GM18870 (cell line): Measurements from ENCODE around the gene SYNRG.

Experiments used
- ATAC-seq: cut with Tn5 transposase; IDR thresholded peaks from one replicate; pipeline ENCODE4 v1.9.1; 2021; ENCODE audit warnings: moderate library complexity; ENCODE audit not compliant: unreplicated experiment

The SYNRG gene

DNA sequence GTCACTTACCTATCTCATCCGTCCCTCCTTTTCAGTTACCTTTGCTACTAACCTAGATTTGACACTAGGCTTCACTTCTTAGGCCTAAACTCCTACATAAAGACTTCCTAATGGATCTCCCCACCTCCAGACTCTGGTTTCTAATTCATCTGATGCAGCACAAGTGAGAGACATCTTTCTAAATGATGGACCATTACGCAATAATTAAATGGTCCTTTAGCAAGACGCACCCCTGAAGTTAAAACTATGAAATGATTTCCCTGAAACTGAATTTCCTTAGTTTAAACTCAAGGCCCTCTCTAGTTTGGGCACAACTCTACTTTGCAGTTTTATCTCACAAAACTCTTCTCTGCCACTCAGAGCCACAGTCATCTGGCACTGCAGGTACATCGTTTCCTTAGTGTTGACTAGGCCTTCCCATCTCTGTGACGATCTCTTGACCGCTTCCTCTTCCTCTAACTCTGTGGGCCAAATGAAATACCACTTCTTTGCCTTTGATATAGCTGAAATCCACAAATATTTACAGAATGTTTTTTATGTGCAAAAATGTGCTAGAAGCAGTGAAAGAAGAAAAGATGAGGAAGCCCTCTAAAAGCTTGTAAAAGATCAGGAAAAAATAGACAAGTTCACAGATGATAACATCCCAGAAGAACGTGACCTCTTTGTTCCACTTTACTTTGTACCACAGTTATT is 3.3 kb downstream of the SYNRG start:
- no peak for ATAC-seq

DNA sequence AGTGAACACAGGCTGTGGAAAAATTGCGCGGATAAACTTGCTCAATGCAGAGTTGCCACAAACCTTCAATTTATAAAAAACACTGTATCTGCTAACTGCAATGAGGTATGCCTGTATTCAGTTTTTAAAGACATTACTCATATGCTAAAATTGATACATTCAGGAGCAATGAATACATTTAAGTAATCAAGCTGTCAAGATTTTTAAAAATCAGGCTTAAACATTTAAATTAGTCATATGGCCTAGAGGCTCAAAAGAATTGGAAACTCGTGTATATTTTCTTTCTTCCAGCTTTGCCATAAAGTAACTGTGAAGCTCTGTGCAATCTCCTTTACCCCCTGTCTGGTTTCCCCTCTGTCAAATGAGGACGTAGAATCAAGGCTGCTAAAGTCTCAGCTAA is 4.1 kb downstream of the SYNRG start:
- no peak for ATAC-seq

DNA sequence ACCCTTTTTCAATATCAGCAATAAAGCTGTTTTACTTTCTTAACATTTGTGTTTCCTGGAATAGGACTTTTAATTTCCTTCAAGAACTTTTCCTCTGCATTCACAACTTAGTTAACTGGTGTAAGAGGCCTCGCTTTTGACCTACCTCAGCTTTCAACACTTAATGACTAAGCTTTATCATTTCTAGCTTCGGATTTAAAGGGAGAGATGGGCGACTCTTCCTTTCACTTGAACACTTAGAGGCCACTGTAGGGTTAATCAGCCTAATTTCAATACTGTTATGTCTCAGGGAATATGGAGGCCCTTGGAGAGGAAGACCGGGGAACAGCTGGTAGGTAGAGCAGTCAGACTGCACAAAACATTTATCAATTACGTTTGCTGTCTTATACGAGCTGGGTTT is 4.7 kb downstream of the SYNRG start:
- ATAC-seq: no peak

DNA sequence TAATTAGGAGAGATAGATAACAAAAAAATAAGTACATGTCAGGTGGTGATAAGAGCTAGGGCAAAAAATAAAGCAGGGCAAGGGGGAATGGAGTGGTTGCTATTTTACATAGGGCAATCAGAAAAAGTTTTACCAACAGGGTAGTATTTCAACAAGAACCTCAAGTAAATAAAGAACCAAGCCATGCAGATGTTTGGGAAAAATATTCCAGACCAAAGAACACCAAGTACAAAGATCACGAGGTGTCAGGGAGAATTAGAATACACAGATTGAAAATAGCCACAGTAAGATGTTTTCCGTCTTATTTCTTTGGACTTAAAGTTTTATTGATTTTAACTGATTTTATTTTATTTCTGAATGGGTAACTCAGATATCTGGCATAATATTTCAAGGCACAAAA is 11.1 kb downstream of the SYNRG start:
- no peak for ATAC-seq

DNA sequence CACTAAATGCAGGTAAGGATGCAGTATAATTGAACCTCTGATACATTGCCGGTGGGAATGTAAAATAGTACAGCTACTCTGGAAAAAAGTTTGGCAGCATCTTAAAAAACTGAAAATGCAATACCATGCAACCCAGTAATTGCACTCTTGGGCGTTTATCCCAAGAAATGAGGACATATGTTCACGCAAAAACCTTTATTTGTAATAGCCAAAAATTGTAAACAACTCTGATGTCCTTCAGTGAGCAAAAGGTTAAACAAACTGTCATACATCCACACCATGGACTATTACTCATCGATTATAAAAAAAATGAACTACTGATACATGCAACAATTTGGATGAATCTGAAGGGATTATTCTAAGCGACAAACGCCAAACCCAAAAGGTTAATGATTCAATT is 16.9 kb downstream of the SYNRG start:
- no peak for ATAC-seq

DNA sequence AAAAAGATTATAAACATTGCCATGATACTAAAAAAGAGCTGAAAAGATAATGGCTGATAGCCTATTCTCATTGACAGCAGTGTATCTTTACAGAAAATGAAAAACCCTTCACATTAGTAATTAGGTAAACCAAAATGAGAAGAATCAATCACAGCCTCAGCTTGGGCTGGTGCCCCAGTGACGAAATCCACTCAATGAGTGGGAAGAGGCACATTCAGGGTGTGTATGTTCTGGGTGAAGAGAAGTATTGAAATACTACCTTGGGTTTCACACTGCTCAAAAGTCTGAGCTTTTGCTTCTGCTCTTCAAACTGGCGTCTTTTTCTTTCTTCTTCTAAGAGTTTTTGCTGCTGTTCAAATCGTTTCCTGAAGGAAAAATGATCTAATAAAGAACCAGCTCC is 24.2 kb downstream of the SYNRG start:
- ATAC-seq: no peak

DNA sequence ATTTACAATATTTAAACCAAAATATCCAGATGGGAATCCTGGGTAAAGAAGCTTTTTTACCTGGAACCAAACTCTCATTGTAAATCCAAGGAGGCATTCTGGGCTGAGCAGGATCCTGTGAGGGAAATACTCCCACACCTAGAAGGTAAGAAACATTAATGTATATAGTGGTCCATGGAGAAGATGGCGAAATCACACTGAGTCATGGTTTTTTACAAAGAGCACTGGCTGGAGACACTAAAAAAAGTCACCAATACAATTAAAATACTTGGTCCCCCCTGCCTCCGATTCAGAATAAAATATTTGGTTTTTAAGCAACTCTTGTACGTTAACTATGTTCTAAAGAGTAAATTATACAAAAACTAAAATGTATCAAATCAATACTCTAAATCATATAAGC is 32.9 kb downstream of the SYNRG start:
- no peak for ATAC-seq

DNA sequence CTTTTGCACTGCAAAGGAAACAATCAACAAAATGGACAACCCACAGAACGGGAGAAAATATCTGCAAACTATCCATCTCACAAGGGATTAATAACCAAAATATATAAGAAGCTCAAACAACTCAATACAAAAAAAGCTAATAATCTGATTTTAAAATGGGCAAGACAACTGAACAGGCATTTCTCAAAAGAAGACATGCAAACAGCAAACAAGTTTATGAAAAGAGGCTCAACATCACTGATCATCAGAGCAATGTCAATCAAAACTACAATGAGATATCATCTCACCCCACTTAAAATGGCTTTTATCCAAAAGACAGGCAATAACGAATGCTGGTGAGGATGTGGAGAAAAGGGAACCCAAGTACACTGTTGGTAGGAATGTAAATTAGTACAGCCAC is 34.8 kb downstream of the SYNRG start:
- no peak for ATAC-seq

DNA sequence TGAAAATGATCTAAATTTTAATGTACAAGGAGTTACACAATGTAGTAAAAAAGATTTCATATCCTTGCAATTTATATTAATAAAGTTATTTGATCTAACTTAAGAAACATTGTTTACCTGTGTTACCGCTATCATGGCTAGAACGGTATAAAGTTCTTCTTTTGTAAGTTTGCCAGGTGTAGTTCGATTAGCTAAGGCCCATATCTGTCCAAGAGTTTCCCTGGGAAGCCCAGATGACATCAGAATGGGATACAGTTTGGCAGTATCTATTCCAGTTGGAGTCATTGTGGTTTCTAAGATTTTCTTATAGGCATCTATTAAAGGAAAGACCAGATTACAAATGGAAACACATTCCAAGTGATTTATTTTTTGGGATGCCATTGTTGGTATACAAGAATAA is 37.5 kb downstream of the SYNRG start:
- ATAC-seq: no peak

DNA sequence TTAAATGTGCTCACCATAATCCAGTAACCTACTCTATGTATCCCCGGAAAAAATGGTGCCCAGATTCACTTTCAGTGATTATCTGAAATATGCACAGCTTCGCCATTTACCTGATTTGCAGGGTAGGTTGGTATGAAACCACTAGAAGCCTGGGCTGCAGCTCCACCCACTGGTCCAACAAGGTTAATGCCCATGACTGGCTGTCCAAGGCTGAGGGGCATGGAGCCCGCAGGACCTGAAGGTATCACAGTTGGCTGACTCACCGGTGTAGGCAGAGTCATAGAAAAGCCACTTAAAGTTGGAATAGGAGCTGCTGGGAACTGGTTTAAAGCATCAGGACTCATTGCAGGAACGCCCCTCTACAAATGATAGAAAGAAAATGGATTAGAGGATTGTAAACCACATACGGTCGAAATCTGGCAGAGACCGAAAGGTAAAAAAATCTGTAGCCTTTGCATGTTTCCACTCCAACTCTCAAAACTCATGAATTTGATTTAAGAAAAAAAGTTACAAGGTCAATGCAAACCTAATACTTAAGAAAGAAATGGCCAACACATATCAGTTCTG is 38.6 kb downstream of the SYNRG start:
- ATAC-seq: no peak

DNA sequence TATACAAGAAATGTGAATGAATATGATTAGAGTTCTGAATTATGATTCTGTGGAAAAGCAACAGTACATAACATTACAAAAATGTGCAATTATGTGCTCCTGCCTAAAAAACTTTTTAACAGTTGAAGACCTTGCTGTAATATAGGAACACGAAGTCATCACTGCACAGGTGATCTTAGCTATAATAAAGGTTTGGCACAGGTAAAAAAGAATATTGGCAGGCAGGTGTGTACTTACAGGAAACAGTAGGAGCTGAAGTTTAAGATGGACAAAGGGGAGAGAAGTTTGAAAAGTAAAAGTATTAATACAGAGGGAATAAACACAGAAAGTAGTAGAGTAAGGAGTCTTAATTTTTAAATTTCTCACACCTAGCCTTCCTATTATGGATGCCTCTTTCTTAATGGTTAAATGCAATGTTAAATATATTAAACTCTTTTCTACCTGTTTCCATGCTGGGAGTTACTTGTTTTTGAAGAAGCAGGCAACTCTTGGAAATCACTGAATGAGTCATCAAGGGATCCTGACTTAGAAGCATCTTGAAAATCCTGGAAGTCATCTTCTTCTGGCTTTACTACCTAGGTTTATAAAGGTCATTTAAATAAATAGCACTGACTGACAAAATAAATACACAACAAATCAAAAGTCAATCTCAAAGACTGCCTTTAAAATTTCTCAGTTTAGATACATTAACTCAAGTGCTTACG is 40.7 kb downstream of the SYNRG start:
- no peak for ATAC-seq

DNA sequence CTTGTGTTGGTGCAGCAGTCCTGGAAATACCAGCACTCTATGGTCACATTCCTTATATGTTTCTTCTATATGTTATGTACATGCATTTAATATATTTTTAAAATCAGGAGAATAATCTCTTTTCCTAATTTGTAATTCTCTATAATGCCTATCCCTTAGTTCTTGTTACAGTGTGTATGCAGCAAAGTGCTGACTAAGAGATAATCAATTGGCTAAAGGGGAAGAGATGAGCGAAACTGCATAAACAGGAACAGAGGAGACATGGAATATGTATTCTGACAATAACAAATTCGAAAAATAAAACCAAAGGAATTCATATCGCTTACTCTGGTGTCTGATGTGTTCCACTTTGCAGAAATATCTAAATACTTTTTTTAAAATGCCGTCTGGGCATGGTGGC is 41.7 kb downstream of the SYNRG start:
- no peak for ATAC-seq

DNA sequence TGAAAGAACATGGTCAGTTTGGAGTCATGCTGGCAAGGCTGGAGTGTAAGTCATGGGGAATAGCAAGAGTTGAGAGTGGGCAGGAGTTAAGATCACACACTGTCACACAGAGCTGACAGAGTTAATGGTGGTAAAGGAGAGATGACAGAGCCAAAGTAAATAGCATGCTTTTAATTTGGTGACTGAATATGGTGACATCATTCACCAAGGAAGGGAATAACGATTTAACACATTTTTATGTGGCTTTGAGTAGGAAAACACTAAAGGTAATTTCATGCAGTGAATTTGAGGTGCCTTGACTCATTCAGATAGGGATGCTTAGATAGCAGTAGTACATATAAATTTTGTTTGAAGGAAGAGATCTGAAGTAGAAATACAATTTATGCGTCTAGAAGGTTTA is 42.1 kb downstream of the SYNRG start:
- no peak for ATAC-seq

DNA sequence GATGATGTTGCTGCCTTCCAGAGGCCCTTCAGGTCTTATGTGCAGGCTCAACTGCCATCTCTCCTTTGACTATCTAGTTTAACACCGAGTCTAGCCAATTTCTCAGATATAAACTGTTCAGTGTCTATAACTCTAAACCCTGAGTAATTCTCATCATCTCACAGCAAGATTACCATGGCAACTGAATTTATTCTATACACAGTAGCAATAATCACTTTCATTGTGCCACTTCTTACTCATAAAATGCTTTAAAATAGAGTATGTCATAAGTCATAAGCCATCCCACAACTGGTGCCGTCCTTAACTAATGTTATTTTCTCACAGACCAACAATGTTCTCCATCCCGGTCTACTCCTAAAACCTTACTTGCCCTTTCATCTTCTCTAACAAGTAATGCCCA is 45.0 kb downstream of the SYNRG start:
- ATAC-seq: no peak

DNA sequence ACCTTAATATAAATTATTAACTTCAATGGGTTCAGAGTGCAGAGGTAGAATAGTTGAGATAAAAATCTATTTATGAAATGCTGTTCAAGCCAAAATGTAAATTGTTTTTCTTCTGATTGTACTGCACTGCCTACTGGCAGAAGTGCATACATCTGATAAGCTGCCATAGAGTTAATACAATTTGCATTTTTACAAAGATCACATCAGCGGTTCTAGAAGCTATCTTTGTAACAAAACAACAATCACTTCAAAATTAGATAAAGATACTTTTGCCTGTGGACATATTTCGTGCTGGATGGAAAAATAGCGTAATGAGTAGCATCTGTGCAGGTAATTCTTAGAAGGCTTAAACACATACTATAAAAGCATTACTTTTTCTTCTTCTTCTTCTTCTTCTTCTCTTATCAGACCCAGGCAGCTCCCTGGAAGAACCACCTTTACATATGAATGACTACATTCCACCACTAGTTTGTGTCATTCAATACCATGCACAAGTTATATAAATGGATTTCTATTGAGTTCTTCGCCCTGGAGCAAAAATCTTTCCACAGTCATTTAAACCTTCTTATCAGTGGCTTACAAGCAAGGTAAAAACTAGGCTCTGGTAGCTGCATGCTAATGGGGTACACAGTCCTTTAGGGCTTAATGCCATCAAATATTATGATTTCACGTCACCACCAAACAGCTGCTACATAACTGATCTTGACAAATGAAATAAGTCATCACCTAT is 47.0 kb downstream of the SYNRG start:
- no peak for ATAC-seq

DNA sequence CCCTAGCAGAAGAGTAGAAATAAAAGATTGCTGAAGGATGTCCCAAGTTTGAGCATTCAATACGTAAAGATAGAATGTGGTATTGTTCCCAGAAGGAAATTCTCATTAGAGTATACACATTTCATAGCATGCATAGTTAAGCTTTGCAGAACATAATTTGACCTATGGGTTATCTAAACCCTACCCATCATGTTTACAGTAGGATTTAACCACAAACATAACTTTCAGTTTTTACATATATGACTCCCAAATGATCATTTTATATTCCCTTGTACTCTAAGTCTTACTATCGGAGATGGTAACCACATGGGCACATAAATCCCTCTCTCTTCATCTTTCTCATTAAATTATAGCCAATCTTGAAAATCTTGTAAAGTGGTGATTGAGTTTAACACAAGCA is 50.9 kb downstream of the SYNRG start:
- ATAC-seq: no peak

DNA sequence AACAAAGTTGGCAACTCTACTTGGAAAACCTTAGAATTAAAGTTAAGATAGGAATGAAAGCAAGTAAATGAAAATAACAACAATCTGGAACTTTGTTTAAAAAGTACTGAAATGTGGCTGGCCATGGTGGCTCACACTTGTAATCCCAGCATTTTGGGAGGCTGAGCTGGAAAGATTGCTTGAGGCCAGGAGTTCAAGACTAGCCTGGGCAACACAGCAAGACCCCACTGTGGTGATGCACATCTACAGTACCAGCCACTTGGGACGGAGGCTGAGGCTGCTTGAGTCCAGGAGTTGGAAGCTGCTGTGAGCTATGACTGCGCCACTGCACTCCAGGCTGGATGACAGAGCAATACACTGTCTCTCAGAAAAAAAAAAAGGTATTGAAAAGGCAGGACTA is 51.7 kb downstream of the SYNRG start:
- no peak for ATAC-seq

DNA sequence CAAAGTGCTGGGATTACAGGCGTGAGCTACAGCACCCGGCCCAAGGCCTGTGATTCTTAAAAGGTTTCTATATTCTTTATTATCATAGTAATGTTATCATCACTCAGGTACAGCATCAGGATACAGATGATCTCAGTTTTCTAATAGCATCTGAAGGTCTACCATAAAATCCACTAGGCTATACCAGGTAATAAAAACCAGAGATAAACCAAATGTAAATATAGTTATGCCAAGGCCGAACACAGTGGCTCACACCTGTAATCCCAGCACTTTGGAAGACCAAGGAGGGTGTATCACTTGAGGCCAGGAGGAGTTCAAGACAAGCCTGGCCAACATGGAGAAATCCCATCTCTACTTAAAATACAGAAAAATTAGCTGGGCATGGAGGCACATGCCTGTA is 53.8 kb downstream of the SYNRG start:
- ATAC-seq: no peak

DNA sequence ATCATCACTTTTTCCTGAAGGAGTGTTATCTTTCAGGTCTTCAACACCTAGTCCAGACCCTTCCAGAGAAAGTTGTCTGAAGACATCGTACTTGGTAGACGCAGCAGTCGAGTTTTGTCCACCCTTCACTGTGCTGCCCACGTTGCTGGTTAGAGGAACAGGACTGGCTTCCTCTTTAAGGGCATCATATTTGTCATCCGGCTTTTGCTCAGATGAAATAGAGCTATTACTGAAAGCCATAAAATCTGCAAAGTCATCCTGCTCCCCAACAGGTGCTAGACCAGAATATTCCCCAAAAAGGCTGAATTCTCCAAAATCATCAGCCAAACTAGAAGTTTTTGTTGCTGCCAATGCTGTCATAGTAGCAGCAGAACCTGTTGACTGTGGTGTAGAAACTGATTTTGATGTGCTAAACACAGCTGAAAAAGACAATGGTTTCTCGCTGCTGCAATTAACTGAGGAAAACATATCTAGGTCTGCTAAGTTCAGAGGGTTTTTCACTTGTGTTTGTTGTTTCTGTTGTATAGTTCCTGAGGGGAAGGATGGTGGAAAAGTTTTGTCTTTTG is 55.7 kb downstream of the SYNRG start:
- no peak for ATAC-seq

DNA sequence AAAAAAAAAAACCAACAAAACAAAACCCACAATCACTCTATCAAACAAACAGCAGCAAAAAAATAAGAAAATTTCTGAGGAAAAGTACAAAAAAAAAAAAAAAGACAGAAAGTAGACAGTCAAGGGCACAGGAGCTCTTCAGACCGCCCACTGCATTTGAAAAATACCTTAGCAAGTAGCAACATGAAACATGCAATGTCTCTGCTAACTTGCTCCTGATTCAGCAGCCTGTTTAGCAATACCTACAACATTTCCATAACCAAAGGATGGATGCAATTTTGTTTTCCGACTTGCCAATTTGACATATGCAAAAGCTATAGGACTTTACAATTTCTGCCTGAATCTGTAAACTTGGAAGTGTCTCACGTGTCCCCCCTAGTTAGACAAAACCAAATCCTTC is 57.4 kb downstream of the SYNRG start:
- ATAC-seq: no peak

DNA sequence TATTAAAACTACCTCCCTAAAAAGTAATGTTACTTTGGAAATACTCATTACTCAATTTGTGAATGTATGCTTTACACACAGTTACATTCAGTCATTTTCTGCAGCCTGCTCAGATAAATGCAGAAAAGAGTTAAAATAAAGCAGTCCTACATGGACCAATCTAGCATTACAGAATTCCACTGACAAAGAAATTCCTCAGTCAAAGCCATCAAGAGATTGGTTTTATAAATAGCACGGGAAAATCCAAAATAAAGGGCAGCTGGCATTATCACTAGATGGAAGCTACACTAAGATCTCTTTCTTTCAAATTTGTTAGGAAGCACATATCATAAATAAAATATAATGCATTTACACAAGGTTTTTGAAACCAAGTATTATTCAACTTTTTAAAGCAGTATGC is 61.2 kb downstream of the SYNRG start:
- ATAC-seq: no peak

DNA sequence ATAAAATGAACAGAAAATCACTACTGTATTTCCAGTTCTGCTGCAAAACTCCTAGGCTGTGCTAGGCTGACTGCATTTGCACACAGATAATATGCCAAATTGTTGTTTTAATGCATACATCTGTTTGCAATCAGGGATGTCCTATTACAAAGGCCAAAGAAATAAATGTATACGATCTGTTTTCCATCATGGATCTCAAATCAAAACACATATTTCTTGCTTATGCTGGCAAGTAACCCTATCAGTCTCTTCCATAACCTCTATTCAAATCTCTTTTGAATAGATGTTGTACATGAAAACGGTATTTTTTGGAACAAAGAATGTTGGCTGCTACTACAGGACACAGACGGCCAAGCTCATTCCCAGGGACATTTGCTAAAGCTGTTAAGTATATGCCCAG is 62.9 kb downstream of the SYNRG start:
- no peak for ATAC-seq
